Kidney epithelial cell (primary cell): ENCODE data around the gene LZTS2. TPM values are rescaled to one million over a fixed set of nuclear protein-coding genes. Genes with fewer than 3 reads are reported as not detected.

Experiments
- DNase-seq: peaks from one replicate; pipeline ENCODE4 v3.0.0-alpha.2; 2010; ENCODE audit warnings: low read depth
- H3K27me3 ChIP-seq: 2 replicates; pipeline ENCODE4 v1.6.0; 2011; ENCODE audit warnings: low read length; ENCODE audit not compliant: control insufficient read depth, insufficient read depth
- H3K36me3 ChIP-seq: 2 replicates; pipeline ENCODE4 v1.5.1; 2011; ENCODE audit warnings: low read length; ENCODE audit not compliant: control insufficient read depth, insufficient read depth
- H3K4me3 ChIP-seq: 2 replicates; pipeline ENCODE4 v1.5.1; 2011; ENCODE audit warnings: low read depth, mild to moderate bottlenecking, control low read depth, low read length
- total RNA-seq: library from RNA; depleted of rRNA; stranded (reverse); fragments of >200 nt; gene quantifications from 2 replicates; pipeline ENCODE4 v1.2.3, GENCODE V29; 2015
- TF ChIP-seq, protein P1 (sequence below): IDR thresholded peaks from 2 replicates; pipeline ENCODE4 v1.5.1; 2011; ENCODE audit warnings: mild to moderate bottlenecking, moderate library complexity, low read length, control low read depth, inconsistent platforms; ENCODE audit not compliant: insufficient read depth, poor library complexity, severe bottlenecking

LZTS2 gene
- total RNA-seq, 1 donor from 2014 or later: 125 TPM

DNA sequence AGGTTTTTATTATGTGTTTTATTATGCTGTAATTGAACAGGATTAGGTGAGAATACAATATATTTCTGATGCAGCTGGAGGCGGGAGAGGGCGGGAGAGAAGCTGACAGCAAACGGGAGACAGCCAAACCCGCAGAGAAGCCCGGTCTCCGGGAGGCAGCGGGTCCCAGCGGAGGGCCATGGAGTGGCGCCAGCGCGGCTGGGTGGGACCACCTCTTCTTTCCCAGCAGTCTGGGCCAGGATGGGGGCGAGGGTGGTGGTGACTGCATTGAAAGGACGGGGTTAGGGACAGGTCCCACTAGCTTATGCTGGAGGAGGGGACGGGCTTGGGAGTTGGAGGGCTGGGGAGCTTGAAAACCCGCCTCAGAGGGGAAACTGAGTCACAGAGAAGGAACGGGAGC is 47.7 kb downstream of the LZTS2 start:
- Histone ChIP-seq H3K27me3 (peaks cover 42% of the 10 kb centered on the region), H3K36me3 (no peaks in the 10 kb centered on the region), H3K4me3 (no peak overlapping the region)
- no peak for DNase-seq
- TF ChIP-seq, protein P1, sequence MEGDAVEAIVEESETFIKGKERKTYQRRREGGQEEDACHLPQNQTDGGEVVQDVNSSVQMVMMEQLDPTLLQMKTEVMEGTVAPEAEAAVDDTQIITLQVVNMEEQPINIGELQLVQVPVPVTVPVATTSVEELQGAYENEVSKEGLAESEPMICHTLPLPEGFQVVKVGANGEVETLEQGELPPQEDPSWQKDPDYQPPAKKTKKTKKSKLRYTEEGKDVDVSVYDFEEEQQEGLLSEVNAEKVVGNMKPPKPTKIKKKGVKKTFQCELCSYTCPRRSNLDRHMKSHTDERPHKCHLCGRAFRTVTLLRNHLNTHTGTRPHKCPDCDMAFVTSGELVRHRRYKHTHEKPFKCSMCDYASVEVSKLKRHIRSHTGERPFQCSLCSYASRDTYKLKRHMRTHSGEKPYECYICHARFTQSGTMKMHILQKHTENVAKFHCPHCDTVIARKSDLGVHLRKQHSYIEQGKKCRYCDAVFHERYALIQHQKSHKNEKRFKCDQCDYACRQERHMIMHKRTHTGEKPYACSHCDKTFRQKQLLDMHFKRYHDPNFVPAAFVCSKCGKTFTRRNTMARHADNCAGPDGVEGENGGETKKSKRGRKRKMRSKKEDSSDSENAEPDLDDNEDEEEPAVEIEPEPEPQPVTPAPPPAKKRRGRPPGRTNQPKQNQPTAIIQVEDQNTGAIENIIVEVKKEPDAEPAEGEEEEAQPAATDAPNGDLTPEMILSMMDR: no peak

DNA sequence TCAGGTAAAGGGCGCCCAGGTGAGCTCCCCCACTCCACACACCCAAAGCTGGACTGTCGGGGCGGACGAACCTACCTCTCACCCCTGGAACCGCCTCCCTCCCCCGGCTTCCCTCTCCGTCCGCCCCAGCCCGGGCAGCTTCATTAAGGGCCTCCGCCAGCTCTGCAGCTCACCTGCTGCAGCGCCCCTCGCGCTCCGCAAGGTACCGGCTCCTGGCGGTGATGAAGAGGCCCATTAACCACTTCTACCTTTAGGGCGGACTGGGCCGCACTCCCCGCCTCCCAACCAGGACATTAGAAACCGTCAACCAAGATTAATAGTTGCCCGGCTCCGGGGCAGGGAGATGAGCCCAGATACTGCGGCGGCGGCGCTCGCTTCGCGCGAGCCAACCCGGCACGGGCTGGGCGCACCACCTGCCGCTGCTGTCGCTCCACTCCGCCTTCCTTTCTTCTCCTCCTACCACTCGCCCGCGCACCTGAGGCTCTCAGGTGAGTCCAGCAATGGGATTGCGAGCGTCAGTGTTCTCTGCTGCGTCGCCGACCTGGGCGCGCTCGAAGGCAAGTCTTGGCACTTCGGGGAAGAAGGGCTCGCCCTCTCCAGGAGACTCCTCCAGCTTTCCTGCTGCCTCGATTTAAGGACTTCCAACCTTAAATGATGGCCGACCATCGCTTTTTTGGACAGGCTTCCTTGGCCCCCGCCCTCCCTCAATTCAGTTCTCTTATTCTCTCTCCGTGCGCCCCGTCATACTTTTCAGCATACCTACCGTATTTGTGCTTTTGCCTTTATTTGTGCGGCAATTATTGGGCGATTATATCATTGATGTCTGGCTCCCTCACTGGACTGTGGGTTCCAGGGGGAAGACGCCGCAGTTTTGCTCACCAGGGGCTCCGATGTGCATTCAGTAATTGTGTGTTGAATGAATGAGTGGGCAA is 48.6 kb downstream of the LZTS2 start:
- TF ChIP-seq, protein P1: peak; percentile 23
- Histone ChIP-seq H3K36me3 (no peaks in the 10 kb centered on the region), H3K27me3 (peaks cover 42% of the 10 kb centered on the region), H3K4me3 (no peak overlapping the region)
- no peak for DNase-seq

DNA sequence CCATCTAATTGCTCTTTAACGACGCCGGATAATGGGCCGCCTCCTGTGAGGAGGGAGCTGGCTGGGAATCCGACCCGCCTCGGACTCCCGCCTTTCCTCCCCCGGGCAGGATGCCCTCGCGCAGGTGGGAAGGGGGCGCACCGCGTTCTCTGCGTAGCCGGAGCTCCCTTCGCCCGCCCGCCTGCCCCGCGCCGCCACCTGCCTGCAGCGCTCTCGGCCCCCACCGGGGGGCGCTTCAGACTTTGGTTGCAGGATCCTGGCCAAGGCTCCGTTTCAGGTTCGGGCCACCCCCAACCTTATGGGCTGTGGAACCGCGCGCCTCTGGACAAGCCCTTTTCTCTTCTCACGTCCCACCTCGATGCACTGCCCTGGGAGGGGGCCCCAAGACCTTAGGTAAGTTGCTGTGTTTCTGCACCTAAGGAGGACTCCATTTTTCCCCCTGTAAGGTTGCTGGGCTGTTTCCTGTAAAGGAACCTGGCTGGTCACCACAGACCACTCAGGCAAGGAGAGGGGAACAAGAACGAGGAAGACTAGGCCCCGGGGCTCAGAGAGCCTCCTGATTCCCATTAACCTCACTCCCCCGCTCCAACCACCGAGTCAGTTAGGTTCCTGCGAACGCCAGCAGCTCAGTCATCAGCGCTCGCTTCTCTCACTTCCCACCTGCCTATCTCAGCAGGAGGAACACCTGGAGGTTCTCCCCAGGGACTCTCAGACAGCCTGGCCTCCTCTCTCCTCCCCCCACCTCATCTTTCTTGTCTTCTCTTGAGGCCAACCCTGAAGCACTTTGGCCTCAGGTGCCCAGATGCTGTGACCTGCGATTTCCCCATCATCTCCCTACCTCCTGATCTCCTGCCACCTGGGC is 50.8 kb downstream of the LZTS2 start:
- Histone ChIP-seq H3K36me3 (no peaks in the 10 kb centered on the region), H3K4me3 (no peak overlapping the region), H3K27me3 (peaks cover 42% of the 10 kb centered on the region)
- TF ChIP-seq, protein P1: peak; percentile 78
- no peak for DNase-seq

DNA sequence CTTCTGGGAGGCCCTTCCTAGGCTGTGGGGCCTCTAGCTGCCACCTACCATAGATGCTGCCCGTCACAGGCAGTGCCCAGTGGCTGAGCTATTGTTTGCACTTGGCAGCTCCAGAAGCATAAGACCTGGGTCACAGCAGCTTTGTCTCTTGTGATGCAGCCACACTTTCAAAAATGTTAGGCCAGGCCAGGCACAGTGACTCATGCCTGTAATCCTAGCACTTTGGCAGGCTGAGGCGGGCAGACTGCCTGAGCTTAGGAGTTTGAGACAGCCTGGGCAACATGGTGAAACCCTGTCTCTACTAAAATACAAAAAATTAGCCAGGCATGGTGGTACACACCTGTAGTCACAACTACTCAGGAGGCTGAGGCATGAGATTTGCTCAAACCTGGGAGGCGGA is 52.7 kb downstream of the LZTS2 start:
- no peaks in the 10 kb centered on the region for H3K36me3 ChIP-seq
- no peak for DNase-seq
- TF ChIP-seq, protein P1: no peak
- H3K27me3 ChIP-seq: peaks cover 35% of the 10 kb centered on the region
- no peak overlapping the region for H3K4me3 ChIP-seq

DNA sequence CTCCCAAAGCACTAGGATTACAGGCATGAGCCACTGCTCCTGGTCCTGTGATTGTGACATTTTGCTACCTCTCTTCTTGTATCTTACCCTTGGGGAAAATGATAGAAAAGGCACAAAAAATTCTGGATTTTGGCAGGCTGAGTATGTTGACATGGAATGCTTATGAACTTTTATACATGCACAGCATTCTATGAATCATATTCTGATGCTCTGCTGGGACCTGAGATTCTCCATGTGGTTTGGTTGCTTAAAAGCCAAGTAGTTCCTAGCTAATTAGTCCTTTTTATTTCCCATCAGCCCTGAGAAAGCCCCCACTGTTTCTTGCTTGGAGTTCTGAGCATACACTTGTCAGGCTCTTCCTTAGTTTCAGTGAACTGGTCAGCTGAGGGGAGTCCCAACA is 53.9 kb downstream of the LZTS2 start:
- Histone ChIP-seq H3K27me3 (peaks cover 23% of the 10 kb centered on the region), H3K36me3 (no peaks in the 10 kb centered on the region), H3K4me3 (no peak overlapping the region)
- no peak for DNase-seq
- TF ChIP-seq, protein P1: no peak
